ENCODE results near the gene ANKRD35. TPM values are rescaled to one million over a fixed set of nuclear protein-coding genes. Genes with fewer than 3 reads are reported as not detected.

ANKRD35 gene
- polyA plus RNA-seq, 1 donor (not counting 4 experiments of a cell fraction or from before 2014, with no cell fraction given), result 0.46 TPM

GRCh38 chr1:145927916-145928643 is 42.4 kb upstream of the ANKRD35 start:
- Histone ChIP-seq H3K9me3 (ENCODE audit: control insufficient read depth, low read depth, low read length) (no peaks in the 10 kb centered on the region), H3K4me2 (ENCODE audit: control insufficient read depth, extremely low read depth, insufficient read depth, low read depth, low read length) (peak overlapping the region; percentile 92), H2AFZ (ENCODE audit: control insufficient read depth, low read length) (peak overlapping the region; percentile 77), H3K27ac (ENCODE audit: control insufficient read depth, insufficient read depth, low read length) (peak overlapping the region; percentile 98), H3K27me3 (ENCODE audit: control insufficient read depth, extremely low read depth, insufficient read depth, low read length) (no peaks in the 10 kb centered on the region), H3K4me1 (ENCODE audit: control insufficient read depth, extremely low read depth, insufficient read depth, low read length) (peaks cover 10% of the 10 kb centered on the region), H3K79me2 (ENCODE audit: control insufficient read depth, insufficient read depth, low read length) (peaks cover 14% of the 10 kb centered on the region), H3K9me1 (ENCODE audit: control insufficient read depth, extremely low read depth, insufficient read depth, low read length) (no peaks in the 10 kb centered on the region), H4K20me1 (ENCODE audit: control insufficient read depth, extremely low read depth, insufficient read depth, low read length) (no peaks in the 10 kb centered on the region), H3K4me3 (ENCODE audit: control insufficient read depth in 2 of 3, extremely low read depth in 1 of 3, insufficient read depth in 2 of 3, low read depth in 1 of 3, low read length in 3 of 3) (peak overlapping the region; percentile 62 to 97 (median 95)), H3K9ac (ENCODE audit: control insufficient read depth, extremely low read depth, insufficient read depth, low read length) (peak overlapping the region; percentile 93), H3K36me3 (ENCODE audit: control insufficient read depth in 2 of 2, extremely low read depth in 1 of 2, insufficient read depth in 2 of 2, low read length in 2 of 2) (peaks cover 3 to 6% of the 10 kb centered on the region in 2 experiments)
- DNase-seq (ENCODE audit: low read depth, low spot score), result no peak
- FAIRE-seq, result no peak
- TF ChIP-seq CTCF (optimal IDR thresholded peaks at IDR 0.05 in 1 of 3, IDR thresholded peaks at IDR 0.05 in 1 of 3, conservative IDR thresholded peaks at IDR 0.05 in 1 of 3; ENCODE audit: extremely low read depth in 1 of 3, insufficient read depth in 2 of 3, low read length in 3 of 3) (no peak), EZH2 (IDR thresholded peaks at IDR 0.05; ENCODE audit: low read length) (no peak)
- dilution Hi-C loops (cut with MboI; ENCODE audit: extremely low pct_ligation_motif_present, low sequenced_read_pairs), result no loop called here

- Histone ChIP-seq H3K27ac (ENCODE audit: control insufficient read depth, insufficient read depth, low read length) (peak within 1 kb of the TSS; percentile 98), H2AFZ (ENCODE audit: control insufficient read depth, low read length) (peak within 1 kb of the TSS; percentile 77), H3K4me2 (ENCODE audit: control insufficient read depth, extremely low read depth, insufficient read depth, low read depth, low read length) (peak within 1 kb of the TSS; percentile 92), H3K79me2 (ENCODE audit: control insufficient read depth, insufficient read depth, low read length) (peaks cover 14% of the 10 kb centered on the region), H3K27me3 (ENCODE audit: control insufficient read depth, extremely low read depth, insufficient read depth, low read length) (no peaks in the 10 kb centered on the region), H3K9ac (ENCODE audit: control insufficient read depth, extremely low read depth, insufficient read depth, low read length) (peak within 1 kb of the TSS; percentile 93), H3K9me1 (ENCODE audit: control insufficient read depth, extremely low read depth, insufficient read depth, low read length) (no peaks in the 10 kb centered on the region), H3K9me3 (ENCODE audit: control insufficient read depth, low read depth, low read length) (no peaks in the 10 kb centered on the region), H4K20me1 (ENCODE audit: control insufficient read depth, extremely low read depth, insufficient read depth, low read length) (no peaks in the 10 kb centered on the region), H3K4me1 (ENCODE audit: control insufficient read depth, extremely low read depth, insufficient read depth, low read length) (peaks cover 10% of the 10 kb centered on the region), H3K4me3 (ENCODE audit: control insufficient read depth in 2 of 3, extremely low read depth in 1 of 3, insufficient read depth in 2 of 3, low read depth in 1 of 3, low read length in 3 of 3) (peak within 1 kb of the TSS; percentile 62 to 97 (median 95)), H3K36me3 (ENCODE audit: control insufficient read depth in 2 of 2, extremely low read depth in 1 of 2, insufficient read depth in 2 of 2, low read length in 2 of 2) (peaks cover 3 to 6% of the 10 kb centered on the region in 2 experiments)
- DNase-seq (ENCODE audit: low read depth, low spot score) (peak; percentile 81), FAIRE-seq (peak; percentile 44)
- TF ChIP-seq EZH2 (IDR thresholded peaks at IDR 0.05; ENCODE audit: low read length) (no peak), CTCF (optimal IDR thresholded peaks at IDR 0.05 in 1 of 3, IDR thresholded peaks at IDR 0.05 in 1 of 3, conservative IDR thresholded peaks at IDR 0.05 in 1 of 3; ENCODE audit: extremely low read depth in 1 of 3, insufficient read depth in 2 of 3, low read length in 3 of 3) (peak; percentile 58 to 64 (median 62))
- dilution Hi-C loops (cut with MboI; ENCODE audit: extremely low pct_ligation_motif_present, low sequenced_read_pairs), result no loop called here
These were observed 41.6 kb upstream of the ANKRD35 start, which contains the start of gene RBM8A for GRCh38 chr1:145927063-145927886. RBM8A (minus strand) TSS chr1:145927484; CDS start chr1:145927426, 58 bp downstream.

All from keratinocyte (primary cell).